ENCODE measurements around the gene CACNA1H. TPM values are rescaled to one million over a fixed set of nuclear protein-coding genes. Genes with fewer than 3 reads are reported as not detected.

CACNA1H gene
- total RNA-seq, 1 donor from 2014 or later, result 9.5 TPM

DNA sequence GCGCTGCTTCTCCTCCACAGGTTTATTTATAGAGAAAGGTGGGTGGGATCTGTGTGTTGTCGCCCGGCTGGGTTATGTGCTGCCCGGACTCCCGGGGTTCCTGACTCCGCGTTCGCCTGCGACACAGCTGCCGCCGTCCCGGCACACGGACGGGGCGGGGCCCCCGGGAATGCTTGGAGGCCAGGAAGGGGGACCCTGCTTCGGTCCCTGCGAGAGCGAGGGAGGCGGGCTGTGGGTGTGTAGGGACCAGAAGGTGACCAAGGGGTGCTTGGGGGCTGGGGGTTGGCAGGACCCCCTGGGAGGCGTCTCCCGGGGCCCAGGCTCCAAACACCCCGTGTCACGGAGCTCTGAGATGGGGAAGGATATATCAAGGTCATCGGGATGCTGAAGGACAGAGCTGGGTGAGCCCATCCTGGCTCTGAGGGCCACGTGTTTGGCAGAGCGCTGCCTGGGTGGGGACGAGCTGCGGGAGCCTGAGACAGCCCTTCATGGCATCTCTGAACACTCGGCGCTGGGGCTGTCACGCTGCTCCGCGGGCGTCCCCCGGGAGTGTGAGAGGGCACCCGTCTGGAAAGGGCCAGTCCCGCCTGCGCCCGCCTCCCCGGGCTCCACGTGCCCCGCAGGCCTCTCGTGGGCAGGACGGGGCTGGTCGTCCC is 4.2 kb downstream of the CACNA1H start:
- H4K20me1 ChIP-seq (ENCODE audit: low read depth), result peaks cover 85% of the 10 kb centered on the region
- no peak overlapping the region for H3K4me3 ChIP-seq
- no peaks in the 10 kb centered on the region for H3K9me3 ChIP-seq (ENCODE audit: low read depth)
- peaks cover 1% of the 10 kb centered on the region for H3F3A ChIP-seq (ENCODE audit: low read depth)
- TF ChIP-seq EZH2 (IDR thresholded peaks at IDR 0.05) (no peak), EZH2phosphoT487 (IDR thresholded peaks at IDR 0.05) (no peak)
- TF ChIP-seq, protein P1, sequence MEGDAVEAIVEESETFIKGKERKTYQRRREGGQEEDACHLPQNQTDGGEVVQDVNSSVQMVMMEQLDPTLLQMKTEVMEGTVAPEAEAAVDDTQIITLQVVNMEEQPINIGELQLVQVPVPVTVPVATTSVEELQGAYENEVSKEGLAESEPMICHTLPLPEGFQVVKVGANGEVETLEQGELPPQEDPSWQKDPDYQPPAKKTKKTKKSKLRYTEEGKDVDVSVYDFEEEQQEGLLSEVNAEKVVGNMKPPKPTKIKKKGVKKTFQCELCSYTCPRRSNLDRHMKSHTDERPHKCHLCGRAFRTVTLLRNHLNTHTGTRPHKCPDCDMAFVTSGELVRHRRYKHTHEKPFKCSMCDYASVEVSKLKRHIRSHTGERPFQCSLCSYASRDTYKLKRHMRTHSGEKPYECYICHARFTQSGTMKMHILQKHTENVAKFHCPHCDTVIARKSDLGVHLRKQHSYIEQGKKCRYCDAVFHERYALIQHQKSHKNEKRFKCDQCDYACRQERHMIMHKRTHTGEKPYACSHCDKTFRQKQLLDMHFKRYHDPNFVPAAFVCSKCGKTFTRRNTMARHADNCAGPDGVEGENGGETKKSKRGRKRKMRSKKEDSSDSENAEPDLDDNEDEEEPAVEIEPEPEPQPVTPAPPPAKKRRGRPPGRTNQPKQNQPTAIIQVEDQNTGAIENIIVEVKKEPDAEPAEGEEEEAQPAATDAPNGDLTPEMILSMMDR (IDR thresholded peaks at IDR 0.05), result no peak
- H3K4me2 ChIP-seq, result no peak overlapping the region
- H3K79me2 ChIP-seq (ENCODE audit: low read depth), result peaks cover 21% of the 10 kb centered on the region
- Mint-ChIP-seq H3K36me3 (no peaks in the 10 kb centered on the region), H3K27me3 (ENCODE audit: insufficient read depth, low read depth) (peaks cover 6% of the 10 kb centered on the region), H3K27ac (no peak overlapping the region), H3K4me1 (peaks cover 9% of the 10 kb centered on the region), H3K4me3 (no peak overlapping the region), H3K9me3 (no peaks in the 10 kb centered on the region)
- peaks cover 11% of the 10 kb centered on the region for H3K27me3 ChIP-seq
- no peak for DNase-seq (ENCODE audit: low spot score)
- H3K27ac ChIP-seq, result no peak overlapping the region
- no peak overlapping the region for H2AFZ ChIP-seq (replicated peaks)
- H3K4me1 ChIP-seq, result peaks cover 13% of the 10 kb centered on the region
- no peaks in the 10 kb centered on the region for H3K36me3 ChIP-seq
- H3K9ac ChIP-seq, result no peak overlapping the region

DNA sequence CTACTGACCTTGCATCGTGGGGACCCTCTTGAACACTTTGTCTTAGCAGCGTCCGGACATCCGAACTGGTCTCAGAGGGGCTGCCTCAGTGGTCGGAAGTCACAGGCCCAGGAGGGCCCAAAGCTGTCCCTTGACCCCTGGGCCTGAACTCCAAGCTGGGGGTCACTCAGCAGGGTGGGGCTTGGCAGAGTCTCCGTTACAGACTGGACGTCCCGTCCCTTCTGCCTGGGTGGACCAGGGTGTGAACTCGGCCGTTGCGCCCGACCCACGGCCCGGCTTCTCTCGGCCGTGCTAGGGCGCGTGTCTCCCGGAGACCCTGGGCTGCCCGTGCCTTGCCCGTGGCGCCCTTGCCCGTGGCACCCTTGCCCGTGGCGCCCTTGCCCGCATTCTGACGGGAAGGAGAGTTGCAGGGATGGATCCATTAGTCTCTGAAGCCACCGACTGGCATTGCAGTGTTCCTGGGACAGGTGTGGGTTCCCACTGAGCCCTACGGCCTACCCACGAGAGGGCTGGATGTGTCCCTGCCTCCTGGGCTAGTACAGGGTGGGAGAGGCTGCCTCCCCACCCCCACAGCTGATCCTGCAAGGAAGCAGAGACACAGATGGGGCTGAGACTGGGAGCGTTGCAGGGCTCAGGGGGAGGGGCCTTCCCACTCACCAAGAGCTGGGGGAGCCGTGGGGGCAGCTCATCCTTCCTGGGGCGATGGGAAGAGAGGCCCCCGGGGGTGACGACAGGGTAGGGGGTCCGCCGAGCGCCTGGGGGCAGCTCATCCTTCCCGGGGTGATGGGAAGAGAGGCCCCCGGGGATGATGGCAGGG is 4.9 kb downstream of the CACNA1H start:
- no peak overlapping the region for H3K27ac ChIP-seq
- H3K36me3 ChIP-seq, result no peaks in the 10 kb centered on the region
- peaks cover 92% of the 10 kb centered on the region for H4K20me1 ChIP-seq (ENCODE audit: low read depth)
- no peak for DNase-seq (ENCODE audit: low spot score)
- no peak overlapping the region for H2AFZ ChIP-seq (replicated peaks)
- H3K4me1 ChIP-seq, result peaks cover 10% of the 10 kb centered on the region
- no peaks in the 10 kb centered on the region for H3K9me3 ChIP-seq (ENCODE audit: low read depth)
- H3K79me2 ChIP-seq (ENCODE audit: low read depth), result peaks cover 21% of the 10 kb centered on the region
- H3K27ac Mint-ChIP-seq, result no peak overlapping the region
- TF ChIP-seq, protein P1 (IDR thresholded peaks at IDR 0.05), result no peak
- TF ChIP-seq EZH2phosphoT487 (IDR thresholded peaks at IDR 0.05), result no peak
- no peak for TF ChIP-seq EZH2 (IDR thresholded peaks at IDR 0.05)
- H3K9me3 Mint-ChIP-seq, result no peaks in the 10 kb centered on the region
- H3K4me2 ChIP-seq, result no peak overlapping the region
- no peak overlapping the region for H3K9ac ChIP-seq
- H3K36me3 Mint-ChIP-seq, result no peaks in the 10 kb centered on the region
- H3K27me3 ChIP-seq, result peaks cover 11% of the 10 kb centered on the region
- H3K4me1 Mint-ChIP-seq, result peaks cover 9% of the 10 kb centered on the region
- no peak overlapping the region for H3K4me3 Mint-ChIP-seq
- H3F3A ChIP-seq (ENCODE audit: low read depth), result no peaks in the 10 kb centered on the region
- no peak overlapping the region for H3K4me3 ChIP-seq
- peaks cover 6% of the 10 kb centered on the region for H3K27me3 Mint-ChIP-seq (ENCODE audit: insufficient read depth, low read depth)

DNA sequence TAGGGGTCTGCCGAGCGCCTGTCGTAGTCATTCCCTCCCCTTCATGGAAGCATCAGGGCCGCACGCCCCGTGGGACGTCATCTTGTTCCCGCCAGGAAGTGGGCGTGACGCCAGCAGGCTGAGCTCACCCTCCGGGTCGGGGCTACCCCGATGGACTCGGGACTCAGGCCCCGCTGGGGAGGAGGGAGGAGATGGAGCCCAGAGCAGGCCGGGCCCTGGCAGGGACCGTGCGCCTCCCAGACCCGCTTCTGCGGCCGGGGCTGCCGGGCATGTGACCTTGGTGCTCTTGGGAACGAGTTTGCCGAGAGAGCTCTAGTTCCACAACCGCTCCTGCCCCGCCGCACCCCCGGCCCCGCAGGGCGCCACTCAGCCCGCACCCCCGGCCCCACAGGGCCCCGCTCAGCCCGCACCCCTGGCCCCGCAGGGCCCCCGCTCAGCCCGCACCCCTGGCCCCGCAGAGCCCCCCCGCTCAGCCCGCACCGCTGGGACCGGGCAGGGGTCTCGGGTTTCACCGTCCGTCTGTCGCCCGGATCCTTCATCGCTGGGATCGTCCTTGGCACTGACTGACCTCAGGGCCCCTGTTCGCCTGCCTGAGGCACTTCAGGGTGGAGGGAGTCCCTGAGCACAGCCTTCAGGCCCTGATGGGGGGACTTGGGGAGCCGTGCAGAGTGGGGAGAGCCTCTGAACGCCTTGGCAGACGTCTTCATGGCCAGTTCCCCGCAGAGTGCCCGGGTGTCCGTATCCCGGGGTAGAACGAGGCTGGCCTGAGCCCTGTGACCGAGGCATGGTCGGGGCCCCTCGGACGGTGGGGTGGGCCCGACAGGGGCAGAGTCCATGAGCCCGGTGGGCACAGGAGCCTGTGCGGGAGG is 5.8 kb downstream of the CACNA1H start:
- no peak overlapping the region for H3K4me2 ChIP-seq
- Mint-ChIP-seq H3K4me1 (peaks cover 9% of the 10 kb centered on the region), H3K27ac (no peak overlapping the region), H3K4me3 (no peak overlapping the region), H3K9me3 (no peaks in the 10 kb centered on the region), H3K27me3 (ENCODE audit: insufficient read depth, low read depth) (peaks cover 6% of the 10 kb centered on the region), H3K36me3 (no peaks in the 10 kb centered on the region)
- no peak for DNase-seq (ENCODE audit: low spot score)
- H3K36me3 ChIP-seq, result no peaks in the 10 kb centered on the region
- H4K20me1 ChIP-seq (ENCODE audit: low read depth), result peaks cover 100% of the 10 kb centered on the region
- H2AFZ ChIP-seq (replicated peaks), result no peak overlapping the region
- TF ChIP-seq, protein P1 (IDR thresholded peaks at IDR 0.05), result no peak
- H3K4me3 ChIP-seq, result no peak overlapping the region
- H3K79me2 ChIP-seq (ENCODE audit: low read depth), result peaks cover 19% of the 10 kb centered on the region
- H3K9ac ChIP-seq, result no peak overlapping the region
- H3K4me1 ChIP-seq, result peaks cover 10% of the 10 kb centered on the region
- H3F3A ChIP-seq (ENCODE audit: low read depth), result no peaks in the 10 kb centered on the region
- peaks cover 8% of the 10 kb centered on the region for H3K27me3 ChIP-seq
- no peaks in the 10 kb centered on the region for H3K9me3 ChIP-seq (ENCODE audit: low read depth)
- H3K27ac ChIP-seq, result no peak overlapping the region
